ENCODE measurements around the gene VAMP2.
"Not testable (repeated sequence)": the region's sequence is repeated elsewhere in the genome, so short reads cannot be mapped to it uniquely, and the experiment has no call there.

The VAMP2 gene

DNA sequence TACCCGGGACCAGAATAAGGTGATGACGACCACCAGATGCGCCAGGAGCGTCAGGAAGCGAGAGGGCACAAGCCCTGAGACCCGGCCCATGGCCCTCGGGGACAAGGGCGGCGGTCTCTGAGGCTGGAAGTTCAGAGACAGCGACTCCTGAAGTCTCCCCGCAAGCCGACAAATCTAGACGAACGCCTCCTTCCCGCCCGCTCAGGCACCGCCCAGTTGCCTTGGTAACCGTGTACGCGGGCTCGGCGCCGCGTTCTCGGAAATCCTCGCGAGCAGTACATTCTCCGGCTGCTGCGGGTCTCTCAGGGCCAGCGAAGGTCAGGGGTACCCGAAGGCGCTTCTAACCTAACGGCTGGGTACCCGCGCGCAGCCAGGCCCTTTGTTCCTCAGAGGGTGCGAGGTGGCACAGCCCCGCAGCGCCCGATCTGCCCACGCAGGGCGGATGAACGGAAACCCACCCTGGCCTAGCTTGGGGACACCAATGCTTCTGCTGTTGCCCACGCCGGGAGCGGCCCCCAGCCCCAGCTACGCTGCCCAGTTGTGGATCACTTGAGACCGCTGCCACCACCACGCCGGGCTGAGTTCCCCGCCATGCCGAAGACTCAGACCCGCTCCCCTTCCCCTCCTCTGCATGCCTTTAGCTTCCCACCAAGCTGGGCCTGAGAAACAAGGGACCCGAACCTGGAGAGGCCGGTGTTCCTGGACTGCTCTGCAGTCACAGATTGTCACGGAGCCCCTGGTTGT, 13.6 kb upstream of the VAMP2 start, which contains the start of gene TMEM107:
Gene TMEM107 (minus strand): TSS at position 184 of the 744 bp plus-strand sequence. CDS start 94 bp downstream, at position 90.
- DNase-seq, result peak; percentile 98

GRCh38 chr17:8175795-8176196, 13.0 kb upstream of the VAMP2 start:
- DNase-seq, result no peak

DNA sequence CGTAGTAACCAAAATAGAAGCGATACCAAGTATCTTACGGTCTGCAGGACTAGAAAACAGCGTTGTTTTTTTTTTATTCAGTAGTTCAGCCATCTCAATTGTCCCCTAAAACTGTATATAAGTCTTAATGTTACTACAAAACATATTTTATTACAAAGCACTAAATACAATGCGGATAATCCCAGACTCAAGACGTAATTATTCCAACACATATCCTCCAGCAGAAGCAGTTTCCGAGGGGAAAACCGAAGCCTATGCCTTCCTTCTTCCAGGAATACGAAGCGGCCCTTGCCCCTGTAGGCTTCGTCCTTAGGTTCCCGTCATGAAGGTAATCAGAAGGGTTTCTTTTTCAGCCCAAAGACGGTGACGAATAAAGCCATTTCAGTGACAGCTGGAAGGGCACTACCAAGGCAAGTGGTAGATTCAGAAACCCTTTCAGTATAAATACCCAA, 11.1 kb upstream of the VAMP2 start:
- peak; percentile 63 for DNase-seq

DNA sequence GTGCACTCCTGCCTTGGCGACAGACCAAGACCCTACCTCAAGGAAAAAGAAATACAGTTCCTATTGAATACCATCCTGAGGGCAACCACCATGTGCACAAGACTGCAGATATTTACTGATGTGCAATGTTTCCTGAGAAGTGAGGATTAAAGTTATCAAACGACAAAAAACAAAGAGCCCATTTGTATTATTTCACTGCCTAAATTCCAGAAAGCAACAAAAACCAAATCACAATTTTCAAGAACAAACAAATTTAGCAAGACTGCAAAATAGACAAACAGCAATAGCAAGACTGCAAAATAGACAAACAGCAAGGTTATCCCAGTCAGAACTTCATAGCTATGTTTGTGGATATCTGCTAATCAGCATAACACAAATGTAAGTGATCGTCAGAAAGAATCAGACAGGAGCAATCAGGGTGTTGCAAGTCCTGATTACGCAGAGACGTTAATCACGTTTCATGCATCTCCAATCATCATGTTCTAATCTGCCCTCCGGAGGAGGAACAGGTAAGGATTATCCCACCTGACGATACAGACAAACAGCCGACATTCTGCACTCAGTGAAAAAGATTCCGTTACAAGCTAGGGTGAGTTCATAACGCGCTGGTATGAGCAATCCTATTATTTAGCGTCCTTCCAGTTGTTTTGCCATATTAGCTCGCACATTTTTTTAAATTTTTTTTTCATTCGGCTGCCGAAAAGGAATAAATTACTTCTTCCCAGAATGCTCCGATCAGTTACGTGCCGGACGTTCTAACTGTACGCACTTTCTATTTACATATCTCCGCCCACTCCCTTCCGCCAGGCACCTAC, 10.5 kb upstream of the VAMP2 start:
- peak; percentile 94 for DNase-seq

GRCh38 chr17:8170186-8170585, 7.4 kb upstream of the VAMP2 start:
- DNase-seq, result not testable (repeated sequence)

DNA sequence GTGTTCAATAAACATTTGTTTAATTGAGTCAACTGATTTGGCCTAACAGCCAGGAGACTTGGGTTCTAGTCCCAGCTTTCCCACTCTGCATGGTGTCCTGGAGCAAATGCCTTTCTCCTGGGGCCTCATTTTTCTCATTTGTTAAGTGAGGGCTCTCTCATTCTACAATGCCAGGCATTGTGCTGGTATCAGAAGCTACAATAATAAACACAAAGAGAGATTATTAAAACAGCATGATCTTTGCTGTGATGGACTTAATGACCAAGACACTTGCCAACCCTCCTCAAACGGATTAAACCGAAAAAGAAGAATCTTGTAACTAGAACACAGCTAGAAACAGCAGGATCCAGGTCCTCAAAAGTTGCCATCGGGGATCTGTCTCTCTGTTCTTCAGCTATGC, 4.8 kb upstream of the VAMP2 start:
- no peak for DNase-seq

GRCh38 chr17:8166731-8167130, 4.0 kb upstream of the VAMP2 start:
- DNase-seq, result peak; percentile 51

DNA sequence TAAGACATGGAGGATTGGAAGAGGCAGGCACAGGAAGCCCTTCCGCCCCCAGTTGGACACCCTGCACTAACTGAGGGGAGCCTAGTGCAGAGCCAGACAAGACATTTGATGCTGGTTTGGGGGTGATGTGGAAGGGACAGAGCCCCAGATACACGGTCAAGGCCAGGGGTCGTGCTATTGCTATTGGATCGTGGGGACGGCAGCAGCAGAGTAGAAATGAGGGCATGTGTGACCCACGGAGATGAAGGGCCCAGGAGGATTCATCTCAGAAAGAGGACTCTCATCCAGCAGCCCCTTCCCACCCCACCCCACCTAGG, 2.0 kb upstream of the VAMP2 start:
- no peak for DNase-seq

DNA sequence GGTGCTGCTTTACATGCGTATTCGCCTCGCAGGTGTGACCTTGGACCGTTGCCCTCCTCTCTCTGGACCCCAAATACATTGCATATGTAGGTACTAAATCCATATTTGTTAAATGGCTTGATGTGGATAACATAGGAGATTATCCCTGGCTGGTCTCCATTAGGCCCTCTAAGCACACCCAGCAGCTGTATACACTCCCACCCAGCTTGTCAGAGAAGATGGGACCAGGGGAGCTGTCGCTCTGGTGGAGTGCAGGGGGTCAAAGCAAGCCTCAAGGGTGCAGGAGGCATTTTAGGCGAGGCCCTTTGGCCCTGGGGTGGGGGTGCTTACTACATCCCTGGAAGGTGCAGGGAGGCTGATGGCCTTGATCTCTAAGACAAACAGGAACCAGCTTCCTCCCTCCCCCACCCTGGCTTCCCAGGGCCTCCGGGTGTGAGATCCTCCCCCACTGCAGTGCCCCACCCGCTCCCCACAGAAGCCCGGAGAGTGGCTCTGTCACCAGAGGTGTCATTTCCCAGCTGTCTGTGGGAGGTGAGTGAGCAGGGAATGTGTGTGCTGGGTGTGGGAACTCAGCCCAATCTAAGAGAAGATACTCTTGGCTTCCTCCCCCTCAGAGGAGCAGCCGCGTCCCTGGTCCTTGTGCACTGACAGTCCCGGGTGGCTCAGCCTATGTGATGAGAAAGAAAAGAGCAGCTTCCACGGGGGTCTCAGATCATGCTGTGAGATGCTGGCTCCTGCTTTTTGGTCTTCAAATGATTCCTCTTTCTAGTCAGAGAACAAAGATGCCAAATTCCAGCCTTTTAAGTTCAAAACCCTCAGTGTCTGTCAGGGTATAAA, 1.4 kb upstream of the VAMP2 start:
- DNase-seq, result peak; percentile 77

GRCh38 chr17:8162997-8163977, 539 bp upstream of the VAMP2 start:
- peak; percentile 79 for DNase-seq

- peak; percentile 48 for DNase-seq
Observed at GRCh38 chr17:8161289-8162232, 1.2 kb downstream of the VAMP2 start.

GRCh38 chr17:8160741-8161221, 2.0 kb downstream of the VAMP2 start:
- DNase-seq, result peak; percentile 48

DNA sequence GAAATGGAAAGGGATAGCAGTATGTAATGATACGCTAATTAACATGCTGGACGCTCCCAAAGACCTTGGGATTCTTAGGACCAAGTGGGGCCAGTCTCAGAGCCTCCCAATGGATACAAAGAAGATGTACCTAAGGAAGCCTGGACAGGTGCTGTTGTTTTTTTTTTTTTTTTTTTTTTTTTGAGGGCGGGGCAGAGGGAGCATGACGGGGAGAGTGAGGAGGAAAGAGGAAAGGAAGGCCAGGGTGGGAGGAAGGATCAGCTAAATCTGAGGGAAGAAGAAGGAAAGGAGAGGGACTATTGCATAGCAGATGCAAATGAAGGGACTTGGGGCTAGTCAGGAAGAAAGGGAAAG, 2.5 kb downstream of the VAMP2 start:
- no peak for DNase-seq

- no peak for DNase-seq
Observed at GRCh38 chr17:8159459-8160223, 3.1 kb downstream of the VAMP2 start.

GRCh38 chr17:8159032-8159400, 3.7 kb downstream of the VAMP2 start:
- no peak for DNase-seq

GRCh38 chr17:8158267-8159031, 4.3 kb downstream of the VAMP2 start:
- peak; percentile 98 for DNase-seq

- DNase-seq, result peak; percentile 100
Observed at GRCh38 chr17:8156246-8156992, 6.3 kb downstream of the VAMP2 start.

GRCh38 chr17:8155996-8156245, 6.8 kb downstream of the VAMP2 start:
- DNase-seq, result no peak

Data from islet precursor cell (in vitro differentiated cells).